AG04450 (cell line): Measurements from ENCODE around the gene CHM. TPM values are rescaled to one million over a fixed set of nuclear protein-coding genes. Genes with fewer than 3 reads are reported as not detected.

Experiments
- CTCF ChIA-PET: fragments of 300-600, 350-600 bp; formaldehyde crosslinking; extraction: SDS; loops from one replicate; lab custom pipeline; 2022; ENCODE audit warnings: antibody characterized with exemption, inconsistent platforms; lab: Charles Lee
- POLR2A ChIA-PET: fragments of 350-600 bp; formaldehyde crosslinking; extraction: SDS; loops from one replicate; lab custom pipeline; 2021; ENCODE audit warnings: antibody characterized with exemption, inconsistent platforms; lab: Yijun Ruan, JAX
- DNase-seq: peaks from one replicate; pipeline ENCODE4 v3.0.0-alpha.2; 2011; ENCODE audit warnings: low read depth, low spot score
- H3K27ac ChIP-seq: one replicate; pipeline ENCODE4 v1.5.1; 2012; ENCODE audit warnings: low read depth, low read length, control low read depth
- H3K27me3 ChIP-seq: one replicate; pipeline ENCODE4 v1.6.0; 2012; ENCODE audit warnings: low read length; ENCODE audit not compliant: control insufficient read depth, insufficient read depth
- H3K4me3 ChIP-seq: 2 replicates; pipeline ENCODE4 v1.5.1; 2011; ENCODE audit warnings: mild to moderate bottlenecking, low read depth, low read length, control low read depth
- H3K9me3 ChIP-seq: 2 replicates; pipeline ENCODE4 v1.5.1; 2012; ENCODE audit warnings: low read length; ENCODE audit not compliant: control insufficient read depth, insufficient read depth
- polyA plus RNA-seq: library from polyadenylated mRNA; depleted of rRNA; stranded (reverse); fragments of >200 nt; gene quantifications from 2 replicates; pipeline ENCODE4 v1.2.3, GENCODE V29; 2011
- TF ChIP-seq, protein P1 (sequence below): IDR thresholded peaks from 2 replicates; pipeline ENCODE4 v1.5.1; 2011; ENCODE audit warnings: low read depth, low read length, control low read depth, inconsistent platforms

Gene CHM
- polyA plus RNA-seq, 1 experiment: 20.6 TPM

DNA sequence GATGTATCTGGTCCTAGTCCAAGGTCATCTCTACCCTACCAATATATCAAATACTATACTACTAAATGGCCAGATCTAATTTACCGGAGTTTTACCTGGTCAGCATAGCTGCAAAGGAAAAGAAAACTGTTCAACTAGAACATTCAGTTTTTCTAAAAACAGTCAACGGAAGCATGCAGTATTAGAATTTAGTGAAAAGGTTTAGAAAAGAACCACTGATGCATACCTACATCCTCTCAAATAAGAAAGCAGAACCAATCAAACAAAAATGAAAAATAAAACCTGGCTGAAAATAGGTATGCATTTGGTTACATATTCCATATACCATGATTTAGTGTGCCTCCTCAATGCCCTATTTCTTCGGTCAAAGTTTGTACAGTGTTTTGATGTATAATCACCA lies 140.0 kb downstream of the CHM start:
- no peaks in the 10 kb centered on the region for H3K9me3 ChIP-seq
- no peaks in the 10 kb centered on the region for H3K27me3 ChIP-seq
- CTCF ChIA-PET: no interaction called here
- no peak for DNase-seq
- no peak overlapping the region for H3K27ac ChIP-seq
- TF ChIP-seq, protein P1, sequence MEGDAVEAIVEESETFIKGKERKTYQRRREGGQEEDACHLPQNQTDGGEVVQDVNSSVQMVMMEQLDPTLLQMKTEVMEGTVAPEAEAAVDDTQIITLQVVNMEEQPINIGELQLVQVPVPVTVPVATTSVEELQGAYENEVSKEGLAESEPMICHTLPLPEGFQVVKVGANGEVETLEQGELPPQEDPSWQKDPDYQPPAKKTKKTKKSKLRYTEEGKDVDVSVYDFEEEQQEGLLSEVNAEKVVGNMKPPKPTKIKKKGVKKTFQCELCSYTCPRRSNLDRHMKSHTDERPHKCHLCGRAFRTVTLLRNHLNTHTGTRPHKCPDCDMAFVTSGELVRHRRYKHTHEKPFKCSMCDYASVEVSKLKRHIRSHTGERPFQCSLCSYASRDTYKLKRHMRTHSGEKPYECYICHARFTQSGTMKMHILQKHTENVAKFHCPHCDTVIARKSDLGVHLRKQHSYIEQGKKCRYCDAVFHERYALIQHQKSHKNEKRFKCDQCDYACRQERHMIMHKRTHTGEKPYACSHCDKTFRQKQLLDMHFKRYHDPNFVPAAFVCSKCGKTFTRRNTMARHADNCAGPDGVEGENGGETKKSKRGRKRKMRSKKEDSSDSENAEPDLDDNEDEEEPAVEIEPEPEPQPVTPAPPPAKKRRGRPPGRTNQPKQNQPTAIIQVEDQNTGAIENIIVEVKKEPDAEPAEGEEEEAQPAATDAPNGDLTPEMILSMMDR: no peak
- no peak overlapping the region for H3K4me3 ChIP-seq
- POLR2A ChIA-PET: no interaction called here

DNA sequence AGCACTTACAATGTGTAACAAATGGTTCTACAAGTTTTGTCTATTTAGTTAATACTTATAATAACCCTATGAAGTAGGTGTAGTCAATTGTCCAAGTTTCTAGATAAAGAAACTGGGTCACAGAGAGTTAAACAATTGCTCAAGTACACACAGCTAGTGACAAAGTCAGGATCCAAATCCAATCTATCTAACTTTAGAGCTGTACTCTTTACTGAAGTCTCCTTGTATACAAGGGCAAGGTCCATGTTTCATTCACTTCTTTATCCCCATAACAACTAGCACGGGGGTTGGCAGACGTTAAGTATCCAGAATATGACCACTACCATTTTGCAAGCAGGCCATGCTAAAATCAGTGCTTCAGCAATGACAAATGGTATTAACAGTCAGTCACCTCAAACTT lies 141.0 kb downstream of the CHM start:
- no peak for DNase-seq
- POLR2A ChIA-PET: no interaction called here
- TF ChIP-seq, protein P1: no peak
- Histone ChIP-seq H3K27me3 (no peaks in the 10 kb centered on the region), H3K9me3 (no peaks in the 10 kb centered on the region), H3K27ac (no peak overlapping the region), H3K4me3 (no peak overlapping the region)
- CTCF ChIA-PET: no interaction called here

DNA sequence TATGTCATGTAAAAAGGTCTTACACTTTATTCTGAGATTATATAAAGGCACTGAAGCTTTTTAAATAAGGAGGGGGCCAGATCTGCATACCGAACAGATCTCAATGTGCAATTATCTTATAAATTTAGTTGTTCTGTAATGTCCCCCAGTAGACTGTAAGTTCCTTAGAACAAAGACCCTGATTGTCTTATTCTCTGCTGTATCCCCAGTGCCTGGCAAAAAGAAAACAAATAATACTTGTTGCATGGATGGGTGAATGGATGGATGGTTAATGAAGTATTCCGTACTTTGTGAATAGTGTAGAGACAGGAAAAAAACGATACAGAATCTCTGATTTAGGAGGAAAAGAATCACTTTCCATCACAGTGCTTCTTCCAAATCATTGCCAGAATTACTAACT lies 141.5 kb downstream of the CHM start:
- TF ChIP-seq, protein P1: no peak
- DNase-seq: no peak
- ChIA-PET POLR2A (no interaction called here), CTCF (no interaction called here)
- H3K27ac ChIP-seq: no peak overlapping the region
- no peaks in the 10 kb centered on the region for H3K9me3 ChIP-seq
- no peaks in the 10 kb centered on the region for H3K27me3 ChIP-seq
- no peak overlapping the region for H3K4me3 ChIP-seq

DNA sequence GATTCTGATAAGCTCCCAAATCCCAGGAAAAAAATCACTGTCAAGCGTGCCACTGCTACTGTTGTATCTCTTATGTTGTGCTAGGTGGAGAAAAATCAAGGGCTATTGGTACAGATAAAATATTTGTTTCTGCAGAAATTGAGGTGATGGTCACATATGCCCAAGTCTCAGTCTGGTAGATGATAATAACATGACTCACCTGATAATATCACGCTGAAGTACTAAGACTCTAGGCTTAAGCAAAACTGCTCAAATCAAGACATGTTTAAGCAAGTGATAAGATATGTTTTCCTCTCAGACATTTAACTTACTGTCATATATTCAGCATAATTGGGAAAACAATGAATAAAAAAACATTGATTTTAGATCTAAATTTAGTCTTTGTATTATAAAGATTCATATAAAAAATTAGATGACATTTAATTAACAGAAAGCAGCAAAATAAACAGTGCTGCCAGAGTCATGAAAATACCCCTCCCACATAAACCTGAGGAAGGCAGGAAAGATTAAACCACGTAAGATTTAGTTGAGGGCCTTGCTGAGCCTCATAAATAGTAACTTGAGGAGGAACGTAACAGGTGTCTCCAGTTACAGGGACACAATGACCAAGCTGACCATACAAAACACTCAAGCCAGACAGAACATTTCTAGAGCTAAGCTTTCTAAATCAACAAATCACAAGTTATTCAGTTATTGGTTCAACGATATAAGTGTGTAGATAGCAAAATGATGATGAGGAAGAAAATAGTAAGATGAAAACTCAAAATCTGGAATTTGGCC lies 143.5 kb downstream of the CHM start:
- ChIA-PET POLR2A (no interaction called here), CTCF (no interaction called here)
- H3K9me3 ChIP-seq: no peaks in the 10 kb centered on the region

More for the DNA sequence above, 143.5 kb downstream of the CHM start:
- TF ChIP-seq, protein P1: no peak
- no peak overlapping the region for H3K27ac ChIP-seq
- DNase-seq: no peak
- no peak overlapping the region for H3K4me3 ChIP-seq
- H3K27me3 ChIP-seq: no peaks in the 10 kb centered on the region
